IMR-90 (cell line): Measurements from ENCODE around the gene LAMA4. TPM values are rescaled to one million over a fixed set of nuclear protein-coding genes. Genes with fewer than 3 reads are reported as not detected.

ENCODE experiments used
- ATAC-seq: fragments of 200-7000 bp; cut with Tn5 transposase; 2 replicates; pipeline ENCODE4 v1.9.1; 2020; ENCODE audit warnings: low read depth, mild to moderate bottlenecking, moderate library complexity
- BruUV-seq: library from RNA; stranded (reverse); fragments of 400-500 nt; replicated peaks from 2 replicates; lab custom pipeline; 2021; lab: Mats Ljungman, UMichigan
- CTCF ChIA-PET: fragments of 300-600 bp; formaldehyde crosslinking; extraction: SDS; loops from one replicate; lab custom pipeline; 2021; ENCODE audit warnings: antibody characterized with exemption; lab: Yijun Ruan, JAX
- POLR2A ChIA-PET: fragments of 300-600 bp; sonication (Branson Sonifier 250); formaldehyde crosslinking; loops from one replicate; lab custom pipeline; 2022; ENCODE audit warnings: antibody characterized with exemption; ENCODE audit not compliant: unreplicated experiment; lab: Charles Lee
- DNase-seq: peaks from one replicate; pipeline ENCODE4 v3.0.0; 2013
- H2AFZ ChIP-seq: replicated peaks from 2 replicates; pipeline ENCODE3; 2013; ENCODE audit warnings: low read length, mild to moderate bottlenecking; ENCODE audit not compliant: poor library complexity
- H2AK5ac ChIP-seq: 2 replicates; pipeline ENCODE4 v1.6.1; 2013; ENCODE audit warnings: low read depth, low read length, inconsistent platforms
- H2AK9ac ChIP-seq: replicated peaks from 2 replicates; pipeline ENCODE3; 2013; ENCODE audit warnings: mild to moderate bottlenecking, low read depth, low read length, moderate library complexity; ENCODE audit not compliant: poor library complexity
- H2BK120ac ChIP-seq: 2 replicates; pipeline ENCODE4 v1.6.1; 2013; ENCODE audit warnings: low read depth, low read length, inconsistent platforms
- H2BK15ac ChIP-seq: 3 replicates; pipeline ENCODE4 v1.6.1; 2013; ENCODE audit warnings: low read depth, low read length, inconsistent platforms
- H2BK20ac ChIP-seq: 2 replicates; pipeline ENCODE4 v1.6.1; 2013; ENCODE audit warnings: low read depth, mild to moderate bottlenecking, inconsistent platforms, low read length, moderate library complexity
- H2BK5ac ChIP-seq: 2 replicates; pipeline ENCODE4 v1.6.1; 2013; ENCODE audit warnings: mild to moderate bottlenecking, low read depth, low read length, inconsistent platforms; ENCODE audit not compliant: poor library complexity, severe bottlenecking
- H3K14ac ChIP-seq: replicated peaks from 2 replicates; pipeline ENCODE4 v1.6.1; 2013; ENCODE audit warnings: low read depth, low read length, inconsistent platforms
- H3K18ac ChIP-seq: 2 replicates; pipeline ENCODE4 v1.6.1; 2013; ENCODE audit warnings: low read depth, low read length, control low read depth
- H3K23ac ChIP-seq: 2 replicates; pipeline ENCODE4 v1.6.1; 2013; ENCODE audit warnings: low read depth, low read length, inconsistent platforms
- H3K27ac ChIP-seq: 2 replicates; pipeline ENCODE4 v1.5.1; 2013; ENCODE audit warnings: mild to moderate bottlenecking, control low read depth, low read length; ENCODE audit not compliant: insufficient read depth
- H3K27me3 ChIP-seq: 2 replicates; pipeline ENCODE4 v1.6.1; 2013; ENCODE audit warnings: low read length; ENCODE audit not compliant: control insufficient read depth, insufficient read depth
- H3K36me3 ChIP-seq: 2 replicates; pipeline ENCODE4 v1.6.1; 2013; ENCODE audit warnings: low read length, mixed read lengths; ENCODE audit not compliant: control insufficient read depth, insufficient read depth
- H3K4ac ChIP-seq: 2 replicates; pipeline ENCODE4 v1.6.1; 2013; ENCODE audit warnings: low read depth, low read length, inconsistent platforms
- H3K4me1 ChIP-seq: 2 replicates; pipeline ENCODE4 v1.6.1; 2013; ENCODE audit warnings: low read length, mixed read lengths; ENCODE audit not compliant: control insufficient read depth, insufficient read depth
- H3K4me2 ChIP-seq: 2 replicates; pipeline ENCODE4 v1.6.1; 2013; ENCODE audit warnings: low read depth, mild to moderate bottlenecking, control low read depth, low read length, moderate library complexity
- H3K4me3 ChIP-seq: 2 replicates; pipeline ENCODE4 v1.5.1; 2013; ENCODE audit warnings: low read depth, mild to moderate bottlenecking, control low read depth, low read length, moderate library complexity; ENCODE audit not compliant: insufficient read depth
- H3K56ac ChIP-seq: 2 replicates; pipeline ENCODE4 v1.6.1; 2013; ENCODE audit warnings: low read length, inconsistent platforms; ENCODE audit not compliant: insufficient read depth; ENCODE audit errors: extremely low read depth
- H3K79me1 ChIP-seq, 2 experiments: 2 replicates each; pipeline ENCODE4 v1.6.1; 2013; ENCODE audit warnings: low read length in 2 of 2, inconsistent platforms in 1 of 2, low read depth in 1 of 2
- H3K9ac ChIP-seq: 2 replicates; pipeline ENCODE4 v1.6.1; 2013; ENCODE audit warnings: low read depth, low read length, control low read depth
- H3K9me1 ChIP-seq: 2 replicates; pipeline ENCODE4 v1.6.1; 2013; ENCODE audit warnings: low read length, inconsistent platforms; ENCODE audit not compliant: insufficient read depth
- H3K9me3 ChIP-seq: 2 replicates; pipeline ENCODE4 v1.6.1; 2013; ENCODE audit warnings: low read length; ENCODE audit not compliant: control insufficient read depth, insufficient read depth
- H4K20me1 ChIP-seq: 2 replicates; pipeline ENCODE4 v1.6.1; 2013; ENCODE audit warnings: low read length, inconsistent platforms; ENCODE audit not compliant: insufficient read depth
- H4K5ac ChIP-seq: 2 replicates; pipeline ENCODE4 v1.6.1; 2013; ENCODE audit warnings: mild to moderate bottlenecking, low read depth, low read length, control low read depth
- H4K8ac ChIP-seq, 2 experiments: 2 replicates each; pipeline ENCODE4 v1.6.1; 2013; ENCODE audit warnings: low read depth in 2 of 2, low read length in 2 of 2, control low read depth in 1 of 2, inconsistent platforms in 1 of 2
- H4K91ac ChIP-seq: 2 replicates; pipeline ENCODE4 v1.6.1; 2013; ENCODE audit warnings: low read depth, low read length, inconsistent platforms; ENCODE audit not compliant: insufficient read depth
- CEBPB ChIP-seq: IDR thresholded peaks from 2 replicates; pipeline ENCODE4 v1.6.1; 2012; ENCODE audit warnings: low read depth, low read length, improper control_type of control experiment
- CTCF ChIP-seq: conservative IDR thresholded peaks from 2 replicates; pipeline ENCODE4 v1.5.1; 2012; ENCODE audit warnings: mild to moderate bottlenecking, low read depth, low read length, improper control_type of control experiment
- FOS ChIP-seq: fragments of 150-350 bp; IDR thresholded peaks from 2 replicates; pipeline ENCODE4 v1.6.1; 2016; ENCODE audit warnings: low read depth, low read length
- MAFK ChIP-seq: IDR thresholded peaks from 2 replicates; pipeline ENCODE4 v1.6.1; 2012; ENCODE audit warnings: low read depth, low read length, improper control_type of control experiment
- MAZ ChIP-seq: IDR thresholded peaks from 2 replicates; pipeline ENCODE4 v1.6.1; 2012; ENCODE audit warnings: low read depth, mild to moderate bottlenecking, low read length, improper control_type of control experiment, moderate library complexity, borderline replicate concordance
- MXI1 ChIP-seq: IDR thresholded peaks from 2 replicates; pipeline ENCODE4 v1.6.1; 2012; ENCODE audit warnings: low read depth, mild to moderate bottlenecking, low read length, moderate library complexity, borderline replicate concordance
- NFE2L2 ChIP-seq: fragments of 150-350 bp; IDR thresholded peaks from 2 replicates; pipeline ENCODE4 v1.6.1; 2016; ENCODE audit warnings: low read depth, mild to moderate bottlenecking, low read length
- POLR2A ChIP-seq: IDR thresholded peaks from 2 replicates; pipeline ENCODE4 v1.6.1; 2012; ENCODE audit warnings: mild to moderate bottlenecking, low read depth, low read length
- RAD21 ChIP-seq: IDR thresholded peaks from 2 replicates; pipeline ENCODE4 v1.6.1; 2012; ENCODE audit warnings: low read length, improper control_type of control experiment
- RCOR1 ChIP-seq: IDR thresholded peaks from 2 replicates; pipeline ENCODE4 v1.6.1; 2012; ENCODE audit warnings: mild to moderate bottlenecking, low read length, improper control_type of control experiment; ENCODE audit not compliant: insufficient replicate concordance
- RFX5 ChIP-seq: IDR thresholded peaks from 2 replicates; pipeline ENCODE4 v1.8.0; 2012; ENCODE audit warnings: low read depth, mild to moderate bottlenecking, low read length, moderate library complexity
- SMC3 ChIP-seq: fragments of 150-350 bp; IDR thresholded peaks from 2 replicates; pipeline ENCODE4 v1.6.1; 2016; ENCODE audit warnings: low read depth, mild to moderate bottlenecking, antibody characterized with exemption, low read length, moderate library complexity
- WGBS, 2 experiments: methylation state at CpG; one replicate each; pipeline versions ENCODE4 v1.1.5 to v1.1.7; 2013; ENCODE audit warnings: missing lambda C conversion rate in 2 of 2; ENCODE audit not compliant: insufficient read length in 1 of 2; ENCODE audit errors: extremely low coverage in 2 of 2; 5-methylcytosine and 5-hydroxymethylcytosine counted together
- dilution Hi-C: fragments of 300-500 bp; cut with HindIII; formaldehyde crosslinking; loops from one replicate; pipeline ENCODE4 v1.14.3; 2018; ENCODE audit warnings: low sequenced_read_pairs; ENCODE audit not compliant: unreplicated experiment
- in situ Hi-C: fragments of 300-500 bp; cut with MboI; formaldehyde crosslinking; loops from 3 replicates; pipeline ENCODE4 v1.14.3; 2019; ENCODE audit warnings: low sequenced_read_pairs, inconsistent platforms, mixed read lengths
- intact Hi-C: fragments of 100-400 bp; cut with micrococcal nuclease; formaldehyde crosslinking; loops from 2 replicates; pipeline ENCODE4 v1.10.0; 2022
- polyA plus RNA-seq, 3 experiments: library from polyadenylated mRNA; depleted of rRNA; stranded (reverse); fragments of >200 nt; gene quantifications; 2 replicates each; pipeline ENCODE4 v1.2.3, GENCODE V29; 2012; ENCODE audit warnings: low replicate concordance in 1 of 3
- total RNA-seq: library from RNA; depleted of rRNA; stranded (reverse); fragments of >200 nt; gene quantifications from 2 replicates; pipeline ENCODE4 v1.2.3, GENCODE V29; 2012
- TF ChIP-seq, protein P1 (sequence below): fragments of 150-350 bp; IDR thresholded peaks from 2 replicates; pipeline ENCODE4 v1.6.1; 2017; ENCODE audit warnings: mild to moderate bottlenecking, antibody characterized with exemption, low read length, low read depth
- TF ChIP-seq, protein P2 (sequence below): fragments of 150-350 bp; IDR thresholded peaks from 2 replicates; pipeline ENCODE4 v1.6.1; 2016; ENCODE audit warnings: low read depth, mild to moderate bottlenecking, low read length, moderate library complexity, borderline replicate concordance

The LAMA4 gene
- total and polyA plus RNA-seq, 2 of the 4 experiments (the other 2 are of a cell fraction) = 33.9 to 35.8 TPM

DNA sequence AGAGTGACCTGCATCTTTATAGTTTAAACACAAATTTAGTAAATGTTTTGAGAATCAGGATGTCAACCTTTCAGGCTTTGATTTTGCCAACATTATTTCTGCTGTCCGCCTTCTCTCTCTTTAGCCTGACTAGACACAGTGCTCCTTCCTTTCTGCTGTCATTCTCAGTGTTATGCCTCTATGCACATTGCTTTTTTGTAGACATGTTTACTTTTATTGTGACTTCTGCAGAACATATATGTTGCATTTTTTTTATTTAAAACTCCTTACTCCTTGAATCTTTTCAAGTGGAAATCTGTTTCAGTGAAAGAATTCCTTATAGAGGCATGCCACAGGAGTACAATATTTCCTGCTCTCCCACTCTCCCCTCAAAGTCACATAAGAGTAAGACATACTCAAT is 64.2 kb downstream of the LAMA4 start:
- Histone ChIP-seq H3K56ac (no peak overlapping the region), H2BK120ac (no peak overlapping the region), H3K4me3 (no peak overlapping the region), H2BK5ac (no peak overlapping the region), H3K23ac (no peak overlapping the region), H3K4me2 (no peak overlapping the region), H3K27ac (no peak overlapping the region), H3K79me1 (no peaks in the 10 kb centered on the region), H3K18ac (no peak overlapping the region), H3K36me3 (peaks cover 44% of the 10 kb centered on the region), H2BK15ac (no peak overlapping the region), H3K9ac (no peak overlapping the region), H4K91ac (no peak overlapping the region), H3K14ac (no peak overlapping the region), H3K4ac (no peak overlapping the region), H4K5ac (no peak overlapping the region), H2BK20ac (no peak overlapping the region), H4K20me1 (no peaks in the 10 kb centered on the region), H2AK5ac (no peak overlapping the region), H4K8ac (no peak overlapping the region), H3K9me3 (no peaks in the 10 kb centered on the region), H3K9me1 (peaks cover 5% of the 10 kb centered on the region; the same call in 1 of the 2 replicates), H3K27me3 (no peaks in the 10 kb centered on the region), H2AK9ac (no peak overlapping the region), H2AFZ (no peak overlapping the region), H3K4me1 (no peaks in the 10 kb centered on the region)
- ATAC-seq = no peak
- CTCF ChIA-PET = no interaction called here
- BruUV-seq = no TSS peak
- in situ Hi-C loops (loop anchor here (25.0 kb wide), 1 partner anchor 1722 kb away; no protein-coding TSS in a partner anchor), dilution Hi-C loops (no loop called here), intact Hi-C loops (no loop called here)
- POLR2A ChIA-PET = no interaction called here
- TF ChIP-seq MXI1 (no peak), CEBPB (no peak), NFE2L2 (no peak), MAFK (no peak), POLR2A (no peak), RAD21 (no peak), RFX5 (no peak), CTCF (no peak), FOS (no peak), SMC3 (no peak), MAZ (no peak), RCOR1 (no peak)
- TF ChIP-seq, protein P1, sequence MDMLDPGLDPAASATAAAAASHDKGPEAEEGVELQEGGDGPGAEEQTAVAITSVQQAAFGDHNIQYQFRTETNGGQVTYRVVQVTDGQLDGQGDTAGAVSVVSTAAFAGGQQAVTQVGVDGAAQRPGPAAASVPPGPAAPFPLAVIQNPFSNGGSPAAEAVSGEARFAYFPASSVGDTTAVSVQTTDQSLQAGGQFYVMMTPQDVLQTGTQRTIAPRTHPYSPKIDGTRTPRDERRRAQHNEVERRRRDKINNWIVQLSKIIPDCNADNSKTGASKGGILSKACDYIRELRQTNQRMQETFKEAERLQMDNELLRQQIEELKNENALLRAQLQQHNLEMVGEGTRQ = no peak
- TF ChIP-seq, protein P2, sequence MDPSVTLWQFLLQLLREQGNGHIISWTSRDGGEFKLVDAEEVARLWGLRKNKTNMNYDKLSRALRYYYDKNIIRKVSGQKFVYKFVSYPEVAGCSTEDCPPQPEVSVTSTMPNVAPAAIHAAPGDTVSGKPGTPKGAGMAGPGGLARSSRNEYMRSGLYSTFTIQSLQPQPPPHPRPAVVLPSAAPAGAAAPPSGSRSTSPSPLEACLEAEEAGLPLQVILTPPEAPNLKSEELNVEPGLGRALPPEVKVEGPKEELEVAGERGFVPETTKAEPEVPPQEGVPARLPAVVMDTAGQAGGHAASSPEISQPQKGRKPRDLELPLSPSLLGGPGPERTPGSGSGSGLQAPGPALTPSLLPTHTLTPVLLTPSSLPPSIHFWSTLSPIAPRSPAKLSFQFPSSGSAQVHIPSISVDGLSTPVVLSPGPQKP = no peak
- WGBS, 2 experiments = no CpG with 5 or more reads among the region's 1 CpG
- no peak for DNase-seq
